ACC112 (cell line): ENCODE results near the gene FBXO28.
A peak's percentile ranks its signal among the peaks of the same experiment; 100 is the strongest.

Experiments used
- H2AFZ ChIP-seq: fragments of 200-600 bp; sonication (generic); one replicate; pipeline ENCODE4 v1.6.0; 2017; ENCODE audit warnings: antibody characterized with exemption, low read length; ENCODE audit not compliant: unreplicated experiment
- H3K27ac ChIP-seq: fragments of 200-600 bp; sonication (generic); 2 replicates; pipeline ENCODE4 v1.5.1; 2014; ENCODE audit warnings: low read depth, mild to moderate bottlenecking, antibody characterized with exemption, low read length, moderate library complexity
- H3K27me3 ChIP-seq: fragments of 200-600 bp; sonication (generic); 2 replicates; pipeline ENCODE4 v1.6.1; 2014; ENCODE audit warnings: mild to moderate bottlenecking, antibody characterized with exemption, low read length, moderate library complexity, mixed read lengths; ENCODE audit not compliant: insufficient read depth
- H3K36me3 ChIP-seq: fragments of 200-600 bp; sonication (generic); 2 replicates; pipeline ENCODE4 v1.6.1; 2016; ENCODE audit warnings: mild to moderate bottlenecking, antibody characterized with exemption, low read length, moderate library complexity, mixed read lengths; ENCODE audit not compliant: insufficient read depth
- H3K4me1 ChIP-seq: fragments of 200-600 bp; sonication (generic); one replicate; pipeline ENCODE4 v1.6.1; 2016; ENCODE audit warnings: low read length, mixed read lengths; ENCODE audit not compliant: insufficient read depth, unreplicated experiment, control insufficient read depth
- H3K4me3 ChIP-seq: fragments of 200-600 bp; sonication (generic); 2 replicates; pipeline ENCODE4 v1.5.1; 2014; ENCODE audit warnings: mild to moderate bottlenecking, low read depth, low read length
- H3K79me2 ChIP-seq: fragments of 200-600 bp; sonication (generic); one replicate; pipeline ENCODE4 v1.6.0; 2016; ENCODE audit warnings: low read length; ENCODE audit not compliant: control insufficient read depth, unreplicated experiment, insufficient read depth

FBXO28 gene

GRCh38 chr1:224188286-224188685 is 74.4 kb downstream of the FBXO28 start:
- no peak overlapping the region for H3K4me3 ChIP-seq
- peaks cover 12% of the 10 kb centered on the region for H3K4me1 ChIP-seq
- no peak overlapping the region for H3K27ac ChIP-seq
- H3K36me3 ChIP-seq, result peaks cover 26% of the 10 kb centered on the region
- peaks cover 85% of the 10 kb centered on the region for H3K79me2 ChIP-seq
- no peaks in the 10 kb centered on the region for H3K27me3 ChIP-seq
- H2AFZ ChIP-seq, result no peak overlapping the region

DNA sequence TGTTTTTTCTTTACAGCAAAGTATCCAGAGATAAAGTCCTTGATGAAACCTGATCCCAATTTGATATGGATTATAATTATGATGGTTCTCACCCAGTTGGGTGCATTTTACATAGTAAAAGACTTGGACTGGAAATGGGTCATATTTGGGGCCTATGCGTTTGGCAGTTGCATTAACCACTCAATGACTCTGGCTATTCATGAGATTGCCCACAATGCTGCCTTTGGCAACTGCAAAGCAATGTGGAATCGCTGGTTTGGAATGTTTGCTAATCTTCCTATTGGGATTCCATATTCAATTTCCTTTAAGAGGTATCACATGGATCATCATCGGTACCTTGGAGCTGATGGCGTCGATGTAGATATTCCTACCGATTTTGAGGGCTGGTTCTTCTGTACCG is 75.7 kb downstream of the FBXO28 start:
- no peak overlapping the region for H3K4me3 ChIP-seq
- no peaks in the 10 kb centered on the region for H3K27me3 ChIP-seq
- H3K79me2 ChIP-seq, result peaks cover 72% of the 10 kb centered on the region
- peaks cover 28% of the 10 kb centered on the region for H3K36me3 ChIP-seq
- H3K27ac ChIP-seq, result no peak overlapping the region
- peaks cover 12% of the 10 kb centered on the region for H3K4me1 ChIP-seq
- no peak overlapping the region for H2AFZ ChIP-seq

DNA sequence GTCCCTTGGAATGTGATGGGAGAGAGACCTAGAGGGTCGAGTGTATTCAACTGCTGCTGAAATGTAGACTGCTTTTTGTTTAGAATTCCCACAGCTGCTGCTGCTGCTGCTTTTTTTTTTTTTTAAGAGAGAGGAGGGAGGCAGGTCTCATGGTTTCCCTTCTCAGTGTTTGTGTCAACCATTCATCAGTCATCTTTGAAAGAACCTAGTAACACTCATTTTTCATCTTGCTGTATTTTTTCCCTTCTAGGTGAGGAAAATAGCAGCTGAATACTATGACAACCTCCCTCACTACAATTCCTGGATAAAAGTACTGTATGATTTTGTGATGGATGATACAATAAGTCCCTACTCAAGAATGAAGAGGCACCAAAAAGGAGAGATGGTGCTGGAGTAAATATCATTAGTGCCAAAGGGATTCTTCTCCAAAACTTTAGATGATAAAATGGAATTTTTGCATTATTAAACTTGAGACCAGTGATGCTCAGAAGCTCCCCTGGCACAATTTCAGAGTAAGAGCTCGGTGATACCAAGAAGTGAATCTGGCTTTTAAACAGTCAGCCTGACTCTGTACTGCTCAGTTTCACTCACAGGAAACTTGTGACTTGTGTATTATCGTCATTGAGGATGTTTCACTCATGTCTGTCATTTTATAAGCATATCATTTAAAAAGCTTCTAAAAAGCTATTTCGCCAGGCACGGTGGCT is 78.3 kb downstream of the FBXO28 start:
- H3K79me2 ChIP-seq, result peaks cover 45% of the 10 kb centered on the region
- no peaks in the 10 kb centered on the region for H3K27me3 ChIP-seq
- no peak overlapping the region for H3K4me3 ChIP-seq
- no peak overlapping the region for H2AFZ ChIP-seq
- H3K4me1 ChIP-seq, result no peaks in the 10 kb centered on the region
- H3K36me3 ChIP-seq, result peaks cover 28% of the 10 kb centered on the region
- no peak overlapping the region for H3K27ac ChIP-seq

DNA sequence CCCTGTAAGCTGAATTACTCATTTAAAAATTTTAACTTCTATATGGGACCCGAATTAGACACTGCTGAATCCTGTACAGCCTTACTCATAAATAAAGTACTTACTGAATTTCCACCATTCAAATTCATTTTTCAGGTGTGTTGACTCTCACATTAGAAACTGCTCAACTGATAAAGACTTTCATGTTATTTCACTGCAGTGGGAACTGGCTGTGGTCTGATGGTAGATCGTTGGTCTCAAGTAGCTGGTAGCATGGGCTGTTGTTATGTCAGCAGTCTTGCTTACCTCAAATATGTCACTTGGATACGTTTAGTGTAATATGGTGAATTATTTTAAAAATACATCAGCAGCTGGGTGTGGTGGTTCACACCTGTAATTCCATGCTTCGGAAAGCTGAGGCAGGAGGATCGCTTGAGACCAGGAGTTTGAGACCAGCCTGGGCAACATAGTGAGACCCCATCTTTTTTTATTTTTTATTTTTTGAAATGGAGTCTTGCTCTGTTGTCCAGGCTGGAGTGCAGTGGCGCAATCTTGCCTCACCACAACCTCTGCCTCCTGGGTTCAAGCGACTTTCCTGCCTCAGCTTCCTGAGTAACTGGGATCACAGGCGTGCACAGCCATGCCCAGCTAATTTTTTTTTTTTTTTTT is 79.5 kb downstream of the FBXO28 start:
- H3K4me3 ChIP-seq, result no peak overlapping the region
- no peak overlapping the region for H2AFZ ChIP-seq
- H3K4me1 ChIP-seq, result no peaks in the 10 kb centered on the region
- no peak overlapping the region for H3K27ac ChIP-seq
- peaks cover 25% of the 10 kb centered on the region for H3K36me3 ChIP-seq
- peaks cover 34% of the 10 kb centered on the region for H3K79me2 ChIP-seq
- no peaks in the 10 kb centered on the region for H3K27me3 ChIP-seq

DNA sequence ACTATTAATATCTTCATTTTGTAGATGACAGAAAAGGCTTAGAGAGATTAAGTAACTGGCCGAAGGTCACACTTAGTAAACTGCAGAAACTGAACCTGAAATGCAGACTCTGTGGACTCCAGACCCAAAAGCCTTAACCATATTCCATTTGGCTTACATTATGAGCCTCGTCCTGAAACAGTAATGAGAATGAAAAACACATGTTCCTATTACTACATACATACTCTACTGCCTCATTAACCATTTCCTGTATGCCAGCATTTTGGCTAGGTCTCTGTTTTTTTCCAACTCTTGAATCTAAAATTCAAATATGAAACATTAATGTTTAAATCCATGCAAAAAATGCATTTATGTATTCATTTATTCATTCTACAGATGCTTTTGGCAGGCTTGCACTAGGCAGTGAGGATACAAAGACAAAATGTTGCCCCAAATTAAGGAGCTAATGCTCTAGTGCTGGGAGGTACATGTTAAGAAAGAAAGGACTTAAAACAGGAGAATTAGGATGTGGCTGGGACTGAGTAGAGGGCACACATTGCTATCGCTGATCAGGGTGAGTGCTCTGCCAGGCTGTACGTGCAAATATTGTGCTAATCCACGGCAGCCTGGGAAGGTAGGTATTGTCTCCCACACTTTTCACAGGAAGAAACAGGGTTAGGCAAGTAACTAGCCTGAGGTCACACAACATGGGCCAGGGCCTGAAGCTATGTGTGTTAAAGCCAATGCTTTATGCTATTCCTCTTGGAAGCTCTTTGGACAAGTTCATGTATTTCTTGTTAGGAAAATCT is 83.1 kb downstream of the FBXO28 start:
- Histone ChIP-seq H3K79me2 (peaks cover 5% of the 10 kb centered on the region), H3K27ac (no peak overlapping the region), H2AFZ (no peak overlapping the region), H3K36me3 (peaks cover 11% of the 10 kb centered on the region), H3K4me3 (no peak overlapping the region), H3K27me3 (no peaks in the 10 kb centered on the region), H3K4me1 (no peaks in the 10 kb centered on the region)

DNA sequence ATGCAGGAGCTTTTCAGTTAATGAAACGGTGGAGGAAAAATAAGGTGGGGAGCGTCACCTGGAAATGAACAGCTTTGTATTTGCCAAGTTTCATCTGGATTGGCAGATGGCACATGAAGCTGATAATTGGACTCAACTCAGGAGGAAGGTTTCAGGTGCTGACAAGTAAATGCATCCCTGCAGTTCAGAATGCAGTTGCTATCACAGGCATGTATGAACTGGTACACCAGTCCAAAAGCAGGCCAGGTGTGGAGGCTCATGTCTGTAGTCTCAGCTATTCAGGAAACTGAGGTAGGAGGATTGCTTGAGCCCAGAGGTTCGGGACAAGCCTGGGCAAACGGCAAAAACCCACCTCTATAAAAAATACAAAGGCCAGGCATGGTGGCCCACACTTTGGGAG is 84.7 kb downstream of the FBXO28 start:
- no peaks in the 10 kb centered on the region for H3K36me3 ChIP-seq
- H3K79me2 ChIP-seq, result no peaks in the 10 kb centered on the region
- no peak overlapping the region for H3K4me3 ChIP-seq
- peaks cover 8% of the 10 kb centered on the region for H3K4me1 ChIP-seq
- no peak overlapping the region for H2AFZ ChIP-seq
- H3K27ac ChIP-seq, result no peak overlapping the region
- H3K27me3 ChIP-seq, result no peaks in the 10 kb centered on the region

DNA sequence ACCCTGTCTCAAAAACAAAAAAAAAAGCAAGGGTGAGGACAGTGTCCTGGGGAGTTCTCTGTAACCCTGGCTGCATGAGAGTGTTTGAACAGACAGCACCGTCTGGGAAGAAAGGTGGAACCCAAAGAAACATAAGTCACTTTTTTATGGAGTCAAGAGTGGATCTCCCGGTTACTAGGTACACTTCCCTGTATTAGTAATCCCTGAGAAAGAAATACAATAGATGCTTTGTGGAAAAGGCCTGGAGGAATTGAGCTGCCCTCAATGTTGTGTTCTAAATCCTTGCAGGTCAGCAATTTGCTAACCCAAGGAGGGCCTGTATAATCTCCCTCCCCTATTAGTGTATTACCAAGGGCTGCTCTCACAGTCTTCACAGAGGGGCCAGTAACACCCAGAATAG is 85.8 kb downstream of the FBXO28 start:
- peaks cover 14% of the 10 kb centered on the region for H3K4me1 ChIP-seq
- no peaks in the 10 kb centered on the region for H3K79me2 ChIP-seq
- H3K27ac ChIP-seq, result no peak overlapping the region
- no peak overlapping the region for H2AFZ ChIP-seq
- H3K27me3 ChIP-seq, result no peaks in the 10 kb centered on the region
- no peaks in the 10 kb centered on the region for H3K36me3 ChIP-seq
- H3K4me3 ChIP-seq, result no peak overlapping the region

GRCh38 chr1:224201383-224201782 is 87.5 kb downstream of the FBXO28 start:
- Histone ChIP-seq H3K36me3 (no peaks in the 10 kb centered on the region), H3K79me2 (no peaks in the 10 kb centered on the region), H2AFZ (no peak overlapping the region), H3K4me1 (peaks cover 19% of the 10 kb centered on the region), H3K4me3 (no peak overlapping the region), H3K27me3 (no peaks in the 10 kb centered on the region), H3K27ac (no peak overlapping the region)

- H3K4me3 ChIP-seq, result no peak overlapping the region
- H3K4me1 ChIP-seq, result peaks cover 19% of the 10 kb centered on the region
- H3K27me3 ChIP-seq, result no peaks in the 10 kb centered on the region
- no peaks in the 10 kb centered on the region for H3K36me3 ChIP-seq
- H3K79me2 ChIP-seq, result no peaks in the 10 kb centered on the region
- H3K27ac ChIP-seq, result no peak overlapping the region
- H2AFZ ChIP-seq, result no peak overlapping the region
Observed at GRCh38 chr1:224201853-224202252, 87.9 kb downstream of the FBXO28 start.

- H3K27ac ChIP-seq, result peak overlapping the region; percentile 50
Observed at GRCh38 chr1:224203243-224204016, 89.5 kb downstream of the FBXO28 start.

More at GRCh38 chr1:224203243-224204016, 89.5 kb downstream of the FBXO28 start:
- Histone ChIP-seq H3K79me2 (no peaks in the 10 kb centered on the region), H3K36me3 (no peaks in the 10 kb centered on the region), H3K4me3 (no peak overlapping the region), H3K27me3 (no peaks in the 10 kb centered on the region), H3K4me1 (peaks cover 19% of the 10 kb centered on the region), H2AFZ (no peak overlapping the region)
